Measurements from ENCODE around the gene SLC25A33. TPM values are rescaled to one million over a fixed set of nuclear protein-coding genes. Genes with fewer than 3 reads are reported as not detected.
"Not testable (repeated sequence)": the region's sequence is repeated elsewhere in the genome, so short reads cannot be mapped to it uniquely, and the experiment has no call there.

Gene SLC25A33
- total and polyA plus RNA-seq, 8 donors, result 2.2 to 6.0 (median 2.7) TPM

DNA sequence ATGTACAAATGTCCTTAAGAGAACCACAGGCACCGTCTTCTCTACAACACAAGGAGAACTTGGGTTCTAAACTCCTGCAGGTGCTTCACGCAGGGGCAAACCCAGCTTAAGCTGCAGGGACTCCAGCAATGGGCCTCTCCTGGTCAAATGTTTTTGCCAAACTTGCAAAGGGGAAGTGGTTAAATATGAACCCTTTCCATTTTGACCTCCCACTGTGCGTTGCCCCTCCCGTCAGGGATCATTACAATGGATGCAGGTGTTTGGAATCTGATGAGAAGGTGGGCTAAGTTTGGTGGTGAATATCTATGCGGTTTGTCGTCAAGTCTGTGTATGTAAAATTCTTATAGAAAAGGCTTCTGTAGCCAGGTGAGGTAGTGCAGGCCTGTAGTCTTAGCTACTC is 29.1 kb upstream of the SLC25A33 start:
- Histone ChIP-seq H3K9me3 (no peaks in the 10 kb centered on the region), H3K4me1 (no peaks in the 10 kb centered on the region), H3K4me3 (no peak overlapping the region), H3K36me3 (no peaks in the 10 kb centered on the region), H3K27ac (no peak overlapping the region), H3K27me3 (no peaks in the 10 kb centered on the region)
- intact Hi-C loops (cut with DNase I), result no loop called here
- DNase-seq, result no peak
- ATAC-seq, result no peak
- TF ChIP-seq, protein P1, sequence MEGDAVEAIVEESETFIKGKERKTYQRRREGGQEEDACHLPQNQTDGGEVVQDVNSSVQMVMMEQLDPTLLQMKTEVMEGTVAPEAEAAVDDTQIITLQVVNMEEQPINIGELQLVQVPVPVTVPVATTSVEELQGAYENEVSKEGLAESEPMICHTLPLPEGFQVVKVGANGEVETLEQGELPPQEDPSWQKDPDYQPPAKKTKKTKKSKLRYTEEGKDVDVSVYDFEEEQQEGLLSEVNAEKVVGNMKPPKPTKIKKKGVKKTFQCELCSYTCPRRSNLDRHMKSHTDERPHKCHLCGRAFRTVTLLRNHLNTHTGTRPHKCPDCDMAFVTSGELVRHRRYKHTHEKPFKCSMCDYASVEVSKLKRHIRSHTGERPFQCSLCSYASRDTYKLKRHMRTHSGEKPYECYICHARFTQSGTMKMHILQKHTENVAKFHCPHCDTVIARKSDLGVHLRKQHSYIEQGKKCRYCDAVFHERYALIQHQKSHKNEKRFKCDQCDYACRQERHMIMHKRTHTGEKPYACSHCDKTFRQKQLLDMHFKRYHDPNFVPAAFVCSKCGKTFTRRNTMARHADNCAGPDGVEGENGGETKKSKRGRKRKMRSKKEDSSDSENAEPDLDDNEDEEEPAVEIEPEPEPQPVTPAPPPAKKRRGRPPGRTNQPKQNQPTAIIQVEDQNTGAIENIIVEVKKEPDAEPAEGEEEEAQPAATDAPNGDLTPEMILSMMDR (IDR thresholded peaks at IDR 0.05), result no peak

- DNase-seq; H3K27me3 ChIP-seq; H3K4me1 ChIP-seq; H3K36me3 ChIP-seq; ATAC-seq; intact Hi-C loops (cut with DNase I); H3K4me3 ChIP-seq; H3K9me3 ChIP-seq; H3K27ac ChIP-seq: not testable (repeated sequence)
Measured at GRCh38 chr1:9515550-9515949, 23.7 kb upstream of the SLC25A33 start.

DNA sequence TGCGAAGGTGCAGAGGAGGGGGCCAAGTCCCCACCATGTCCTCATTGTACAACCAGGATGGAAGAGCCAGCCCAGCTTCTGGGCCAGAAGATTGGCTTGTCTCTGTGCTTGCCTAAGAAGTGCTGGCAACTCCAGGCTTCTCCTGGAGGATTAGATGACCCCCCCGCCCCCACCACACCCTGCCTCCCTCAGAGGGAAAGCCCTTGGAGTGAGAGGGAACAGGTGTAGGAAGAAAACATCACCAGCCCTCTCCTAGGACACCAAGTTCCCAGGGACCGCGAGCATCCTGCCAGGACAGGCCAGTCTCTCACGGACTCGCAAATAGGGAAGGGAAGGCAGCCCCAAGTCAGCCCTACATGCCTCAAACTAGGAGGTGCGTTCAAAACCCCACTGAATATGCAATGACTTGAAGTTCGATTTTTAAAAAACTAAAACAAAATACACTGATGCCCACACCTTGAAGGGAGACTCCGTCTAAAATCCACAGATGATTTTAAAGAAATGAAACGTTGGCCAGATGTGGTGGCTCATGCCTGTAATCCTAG is 20.7 kb upstream of the SLC25A33 start:
- DNase-seq (no peak), ATAC-seq (no peak)
- Histone ChIP-seq H3K4me1 (no peaks in the 10 kb centered on the region), H3K4me3 (no peak overlapping the region), H3K36me3 (no peaks in the 10 kb centered on the region), H3K27ac (no peak overlapping the region), H3K27me3 (no peaks in the 10 kb centered on the region), H3K9me3 (no peaks in the 10 kb centered on the region)
- intact Hi-C loops (cut with DNase I), result no loop called here
- TF ChIP-seq, protein P1 (IDR thresholded peaks at IDR 0.05), result no peak

DNA sequence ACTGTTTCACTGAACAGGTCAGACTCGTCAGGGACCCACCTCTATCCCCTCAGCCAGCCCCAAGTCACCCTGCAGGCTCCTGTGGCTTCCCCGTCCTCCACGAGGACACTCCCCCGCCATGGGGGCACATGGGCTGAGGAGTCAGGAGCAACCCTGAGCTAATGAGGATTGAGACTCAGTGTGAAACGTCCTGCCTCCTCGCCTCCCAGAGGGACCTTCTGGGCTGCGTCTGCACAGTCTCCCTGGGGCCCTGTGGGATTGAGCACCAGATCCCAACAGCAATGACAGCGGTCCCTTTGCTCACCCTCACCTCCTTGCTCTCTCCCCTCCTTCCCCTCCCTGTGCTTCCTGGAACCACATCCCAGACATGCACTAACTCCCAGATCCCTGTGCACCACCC is 18.9 kb upstream of the SLC25A33 start:
- no peaks in the 10 kb centered on the region for H3K4me1 ChIP-seq
- TF ChIP-seq, protein P1 (IDR thresholded peaks at IDR 0.05), result no peak
- H3K27ac ChIP-seq, result no peak overlapping the region
- no peaks in the 10 kb centered on the region for H3K36me3 ChIP-seq
- no peaks in the 10 kb centered on the region for H3K9me3 ChIP-seq
- intact Hi-C loops (cut with DNase I), result no loop called here
- DNase-seq (no peak), ATAC-seq (no peak)
- no peaks in the 10 kb centered on the region for H3K27me3 ChIP-seq
- no peak overlapping the region for H3K4me3 ChIP-seq

DNA sequence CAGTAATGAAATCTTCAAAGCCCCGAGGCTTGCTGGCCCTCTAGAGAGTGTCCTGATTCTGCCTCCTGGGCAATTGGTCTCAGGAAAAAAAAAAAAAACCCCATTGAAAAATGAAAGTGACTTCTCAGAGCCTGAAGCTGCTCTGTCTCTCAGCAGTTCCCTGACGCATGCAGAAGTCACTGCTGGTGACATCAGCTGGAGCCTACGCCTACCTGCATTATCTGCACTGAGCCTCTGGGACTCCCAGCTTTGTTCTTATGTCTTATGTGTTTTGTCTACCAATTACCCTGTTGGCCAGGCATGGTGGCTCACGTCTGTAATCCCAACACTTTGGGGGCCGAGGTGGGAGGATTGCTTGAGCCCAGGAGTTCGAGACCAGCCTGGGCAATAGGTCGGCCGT is 10.1 kb upstream of the SLC25A33 start:
- H3K27ac ChIP-seq, result no peak overlapping the region
- intact Hi-C loops (cut with DNase I), result no loop called here
- no peak overlapping the region for H3K4me3 ChIP-seq
- H3K36me3 ChIP-seq, result no peaks in the 10 kb centered on the region
- no peak for ATAC-seq
- no peak for DNase-seq
- H3K27me3 ChIP-seq, result no peaks in the 10 kb centered on the region
- H3K9me3 ChIP-seq, result no peaks in the 10 kb centered on the region
- no peaks in the 10 kb centered on the region for H3K4me1 ChIP-seq
- TF ChIP-seq, protein P1 (IDR thresholded peaks at IDR 0.05), result no peak

- Histone ChIP-seq H3K4me3 (no peak overlapping the region), H3K27me3 (no peaks in the 10 kb centered on the region), H3K4me1 (no peaks in the 10 kb centered on the region), H3K9me3 (no peaks in the 10 kb centered on the region), H3K36me3 (no peaks in the 10 kb centered on the region), H3K27ac (no peak overlapping the region)
- DNase-seq, result no peak
- TF ChIP-seq, protein P1 (IDR thresholded peaks at IDR 0.05), result no peak
- no peak for ATAC-seq
- intact Hi-C loops (cut with DNase I), result no loop called here
Measured at GRCh38 chr1:9530320-9530719, 8.9 kb upstream of the SLC25A33 start.
